ENCODE results near the gene SHISAL2A.

SHISAL2A gene

DNA sequence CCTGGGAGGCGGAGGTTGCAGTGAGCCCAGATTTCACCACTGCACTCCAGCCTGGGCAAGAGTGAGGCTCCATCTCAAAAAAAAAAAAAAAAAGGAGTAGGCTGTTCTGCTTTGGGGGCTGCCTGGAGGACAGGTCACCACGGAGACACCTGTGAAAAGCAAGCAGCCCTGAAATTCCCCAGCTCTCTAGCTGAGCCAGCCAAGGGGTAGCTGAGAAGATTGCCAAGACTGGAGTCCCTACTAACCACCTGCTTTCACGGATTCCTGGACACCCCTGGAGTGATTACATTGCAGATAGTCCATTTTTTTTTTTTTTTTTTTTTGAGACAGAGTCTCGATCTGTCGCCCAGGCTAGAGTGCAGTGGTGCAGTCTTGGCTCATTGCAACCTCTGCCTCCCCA, 18.3 kb upstream of the SHISAL2A start:
- Histone ChIP-seq H3K4me1 (ENCODE audit: insufficient read depth, poor library complexity, severe bottlenecking) (no peaks in the 10 kb centered on the region), H3K27ac (ENCODE audit: poor library complexity, severe bottlenecking) (no peak overlapping the region), H3K9me3 (ENCODE audit: severe bottlenecking) (no peaks in the 10 kb centered on the region), H3K36me3 (ENCODE audit: low read depth) (no peaks in the 10 kb centered on the region), H3K4me3 (ENCODE audit: severe bottlenecking) (no peak overlapping the region), H3K27me3 (ENCODE audit: insufficient read depth, poor library complexity, severe bottlenecking) (no peaks in the 10 kb centered on the region)
- DNase-seq (ENCODE audit: low spot score) (no peak), ATAC-seq (ENCODE audit: low read depth) (no peak)
- TF ChIP-seq, protein P1, sequence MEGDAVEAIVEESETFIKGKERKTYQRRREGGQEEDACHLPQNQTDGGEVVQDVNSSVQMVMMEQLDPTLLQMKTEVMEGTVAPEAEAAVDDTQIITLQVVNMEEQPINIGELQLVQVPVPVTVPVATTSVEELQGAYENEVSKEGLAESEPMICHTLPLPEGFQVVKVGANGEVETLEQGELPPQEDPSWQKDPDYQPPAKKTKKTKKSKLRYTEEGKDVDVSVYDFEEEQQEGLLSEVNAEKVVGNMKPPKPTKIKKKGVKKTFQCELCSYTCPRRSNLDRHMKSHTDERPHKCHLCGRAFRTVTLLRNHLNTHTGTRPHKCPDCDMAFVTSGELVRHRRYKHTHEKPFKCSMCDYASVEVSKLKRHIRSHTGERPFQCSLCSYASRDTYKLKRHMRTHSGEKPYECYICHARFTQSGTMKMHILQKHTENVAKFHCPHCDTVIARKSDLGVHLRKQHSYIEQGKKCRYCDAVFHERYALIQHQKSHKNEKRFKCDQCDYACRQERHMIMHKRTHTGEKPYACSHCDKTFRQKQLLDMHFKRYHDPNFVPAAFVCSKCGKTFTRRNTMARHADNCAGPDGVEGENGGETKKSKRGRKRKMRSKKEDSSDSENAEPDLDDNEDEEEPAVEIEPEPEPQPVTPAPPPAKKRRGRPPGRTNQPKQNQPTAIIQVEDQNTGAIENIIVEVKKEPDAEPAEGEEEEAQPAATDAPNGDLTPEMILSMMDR (IDR thresholded peaks at IDR 0.05; ENCODE audit: poor library complexity, severe bottlenecking), result no peak

DNA sequence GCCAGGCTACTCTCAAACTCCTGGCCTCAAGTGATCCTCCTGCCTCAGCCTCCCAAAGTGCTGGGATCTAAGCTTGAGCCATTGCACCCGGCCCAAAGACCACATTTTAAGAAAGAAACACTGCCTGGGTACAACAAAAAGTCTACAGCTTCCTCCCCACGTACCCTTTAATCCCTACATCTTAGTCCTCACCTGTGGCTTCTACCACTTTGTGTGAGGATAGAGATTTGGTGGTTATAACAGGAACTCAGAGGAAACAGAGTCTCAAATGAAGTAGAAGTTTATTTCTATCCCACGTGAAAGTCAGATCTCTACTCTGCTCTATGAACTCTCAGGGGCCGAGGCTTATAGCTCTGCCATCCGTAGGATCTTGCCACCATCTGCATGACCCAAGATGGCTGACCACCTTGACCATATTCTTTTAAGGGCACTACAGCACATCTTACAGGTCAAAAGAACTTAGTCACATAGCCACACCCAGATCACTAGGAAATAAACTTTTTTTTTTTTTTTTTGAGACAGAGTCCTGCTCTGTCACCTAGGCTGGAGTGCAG, 17.4 kb upstream of the SHISAL2A start:
- no peaks in the 10 kb centered on the region for H3K9me3 ChIP-seq (ENCODE audit: severe bottlenecking)
- no peaks in the 10 kb centered on the region for H3K4me1 ChIP-seq (ENCODE audit: insufficient read depth, poor library complexity, severe bottlenecking)
- H3K4me3 ChIP-seq (ENCODE audit: severe bottlenecking), result no peak overlapping the region
- H3K27me3 ChIP-seq (ENCODE audit: insufficient read depth, poor library complexity, severe bottlenecking), result no peaks in the 10 kb centered on the region
- DNase-seq (ENCODE audit: low spot score), result no peak
- TF ChIP-seq, protein P1 (IDR thresholded peaks at IDR 0.05; ENCODE audit: poor library complexity, severe bottlenecking), result no peak
- H3K36me3 ChIP-seq (ENCODE audit: low read depth), result no peaks in the 10 kb centered on the region
- no peak overlapping the region for H3K27ac ChIP-seq (ENCODE audit: poor library complexity, severe bottlenecking)
- ATAC-seq (ENCODE audit: low read depth), result no peak

DNA sequence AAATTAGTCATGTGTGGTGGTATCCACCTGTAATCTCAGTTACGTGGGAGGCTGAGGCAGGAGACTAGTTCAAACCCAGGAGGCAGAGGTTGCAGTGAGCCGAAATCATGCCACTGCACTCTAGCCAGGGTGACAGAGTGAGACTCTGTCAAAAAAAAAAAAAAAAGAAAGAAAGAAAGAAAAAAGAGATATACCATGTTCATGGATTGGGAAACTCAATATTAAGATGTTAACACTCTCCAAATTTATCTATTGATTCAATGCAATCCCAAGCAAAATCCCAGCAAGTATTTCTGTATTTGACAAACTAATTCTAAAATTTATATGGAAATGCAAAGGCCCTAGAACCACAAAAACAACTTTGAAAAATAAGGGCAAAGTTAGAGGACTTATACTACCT, 11.0 kb upstream of the SHISAL2A start:
- no peaks in the 10 kb centered on the region for H3K27me3 ChIP-seq (ENCODE audit: insufficient read depth, poor library complexity, severe bottlenecking)
- H3K27ac ChIP-seq (ENCODE audit: poor library complexity, severe bottlenecking), result no peak overlapping the region
- no peaks in the 10 kb centered on the region for H3K36me3 ChIP-seq (ENCODE audit: low read depth)
- ATAC-seq (ENCODE audit: low read depth) (no peak), DNase-seq (ENCODE audit: low spot score) (no peak)
- H3K4me3 ChIP-seq (ENCODE audit: severe bottlenecking), result no peak overlapping the region
- no peaks in the 10 kb centered on the region for H3K4me1 ChIP-seq (ENCODE audit: insufficient read depth, poor library complexity, severe bottlenecking)
- peaks cover 3% of the 10 kb centered on the region for H3K9me3 ChIP-seq (ENCODE audit: severe bottlenecking)
- TF ChIP-seq, protein P1 (IDR thresholded peaks at IDR 0.05; ENCODE audit: poor library complexity, severe bottlenecking), result no peak

DNA sequence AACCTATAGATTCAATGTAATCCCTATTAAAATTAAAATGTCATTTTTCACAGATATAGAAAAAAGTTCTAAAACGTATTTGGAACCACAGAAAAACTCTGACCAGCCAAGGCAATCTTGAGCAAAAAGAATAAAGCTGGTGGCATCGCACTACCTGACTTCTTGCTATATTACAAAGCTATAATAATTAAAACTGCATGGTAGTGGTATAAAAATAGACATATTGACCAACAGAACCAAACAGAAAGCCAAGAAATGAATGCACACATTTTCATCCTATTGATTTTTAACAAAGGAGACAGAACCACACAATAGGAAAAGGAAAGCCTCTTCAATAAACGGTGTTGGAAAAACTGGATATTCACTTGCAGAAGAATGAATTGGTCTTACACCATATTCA, 9.2 kb upstream of the SHISAL2A start:
- no peaks in the 10 kb centered on the region for H3K36me3 ChIP-seq (ENCODE audit: low read depth)
- DNase-seq (ENCODE audit: low spot score) (no peak), ATAC-seq (ENCODE audit: low read depth) (no peak)
- H3K27ac ChIP-seq (ENCODE audit: poor library complexity, severe bottlenecking), result no peak overlapping the region
- H3K4me3 ChIP-seq (ENCODE audit: severe bottlenecking), result no peak overlapping the region
- H3K27me3 ChIP-seq (ENCODE audit: insufficient read depth, poor library complexity, severe bottlenecking), result no peaks in the 10 kb centered on the region
- peaks cover 3% of the 10 kb centered on the region for H3K9me3 ChIP-seq (ENCODE audit: severe bottlenecking)
- no peaks in the 10 kb centered on the region for H3K4me1 ChIP-seq (ENCODE audit: insufficient read depth, poor library complexity, severe bottlenecking)
- TF ChIP-seq, protein P1 (IDR thresholded peaks at IDR 0.05; ENCODE audit: poor library complexity, severe bottlenecking), result no peak

- Histone ChIP-seq H3K9me3 (ENCODE audit: severe bottlenecking) (peaks cover under 1% of the 10 kb centered on the region), H3K4me3 (ENCODE audit: severe bottlenecking) (no peak overlapping the region), H3K27me3 (ENCODE audit: insufficient read depth, poor library complexity, severe bottlenecking) (no peaks in the 10 kb centered on the region), H3K4me1 (ENCODE audit: insufficient read depth, poor library complexity, severe bottlenecking) (no peaks in the 10 kb centered on the region), H3K27ac (ENCODE audit: poor library complexity, severe bottlenecking) (no peak overlapping the region), H3K36me3 (ENCODE audit: low read depth) (no peaks in the 10 kb centered on the region)
- TF ChIP-seq, protein P1 (IDR thresholded peaks at IDR 0.05; ENCODE audit: poor library complexity, severe bottlenecking), result no peak
- DNase-seq (ENCODE audit: low spot score) (no peak), ATAC-seq (ENCODE audit: low read depth) (no peak)
These were observed 5.9 kb upstream of the SHISAL2A start for GRCh38 chr1:52627028-52627427.
